Left kidney (tissue), 2 donors: Measurements from ENCODE around the gene ZFP62. TPM values are rescaled to one million over a fixed set of nuclear protein-coding genes. Genes with fewer than 3 reads are reported as not detected.
A peak's percentile ranks its signal among the peaks of the same experiment; 100 is the strongest.

Experiments used
- DNase-seq: peaks from one replicate; pipeline ENCODE4 v3.0.0-alpha.2; 2013
- polyA plus RNA-seq: library from polyadenylated mRNA; unstranded; fragments of 120-200 nt; gene quantifications from one replicate; pipeline ENCODE4 v1.2.1, GENCODE V29; 2013; ENCODE audit not compliant: insufficient read length

The ZFP62 gene
- polyA plus RNA-seq, 1 donor = 74.6 TPM

GRCh38 chr5:180870276-180871068 is 9.4 kb upstream of the ZFP62 start:
- no peak for DNase-seq

GRCh38 chr5:180869587-180869986 is 8.5 kb upstream of the ZFP62 start:
- DNase-seq = no peak

GRCh38 chr5:180868960-180869359 is 7.9 kb upstream of the ZFP62 start:
- DNase-seq = peak; percentile 87

GRCh38 chr5:180866985-180867384 is 5.9 kb upstream of the ZFP62 start:
- DNase-seq = no peak

- DNase-seq = no peak
Observed at GRCh38 chr5:180865981-180866695, 5.1 kb upstream of the ZFP62 start.

GRCh38 chr5:180862645-180863044 is 1.6 kb upstream of the ZFP62 start:
- no peak for DNase-seq

GRCh38 chr5:180860273-180860886 is 696 bp downstream of the ZFP62 start:
- peak; percentile 38 for DNase-seq

- no peak for DNase-seq
Observed at GRCh38 chr5:180858586-180858985, 2.5 kb downstream of the ZFP62 start.

GRCh38 chr5:180853848-180854176 is 7.3 kb downstream of the ZFP62 start:
- no peak for DNase-seq

- no peak for DNase-seq
Observed at GRCh38 chr5:180853121-180853847, 7.8 kb downstream of the ZFP62 start.

- no peak for DNase-seq
Observed at GRCh38 chr5:180852495-180852894, 8.6 kb downstream of the ZFP62 start.

- no peak for DNase-seq
Observed at GRCh38 chr5:180850434-180851078, 10.5 kb downstream of the ZFP62 start.

- DNase-seq = no peak
Observed at GRCh38 chr5:180849827-180850226, 11.2 kb downstream of the ZFP62 start.

GRCh38 chr5:180848878-180849277 is 12.2 kb downstream of the ZFP62 start:
- DNase-seq = no peak

- DNase-seq = no peak
Observed at GRCh38 chr5:180848265-180848664, 12.8 kb downstream of the ZFP62 start.

GRCh38 chr5:180847026-180847425 is 14.1 kb downstream of the ZFP62 start:
- DNase-seq = no peak

- no peak for DNase-seq
Observed at GRCh38 chr5:180844858-180845257, 16.2 kb downstream of the ZFP62 start.

- DNase-seq = no peak
Observed at GRCh38 chr5:180844432-180844831, 16.6 kb downstream of the ZFP62 start.

- no peak for DNase-seq
Observed at GRCh38 chr5:180839935-180840334, 21.1 kb downstream of the ZFP62 start.

GRCh38 chr5:180839227-180839626 is 21.8 kb downstream of the ZFP62 start:
- DNase-seq = no peak

GRCh38 chr5:180837478-180837877 is 23.6 kb downstream of the ZFP62 start:
- no peak for DNase-seq

- DNase-seq = no peak
Observed at GRCh38 chr5:180832638-180833068, 28.4 kb downstream of the ZFP62 start.
